ENCODE results near the gene RGL1.

The RGL1 gene

GRCh38 chr1:183863852-183864251 lies 58.9 kb downstream of the RGL1 start:
- Histone ChIP-seq H3K4me1 (ENCODE audit: control insufficient read depth, insufficient read depth, low read length) (no peaks in the 10 kb centered on the region), H3K36me3 (ENCODE audit: control insufficient read depth, insufficient read depth, low read length) (no peaks in the 10 kb centered on the region), H3K9me3 (ENCODE audit: control insufficient read depth, insufficient read depth, low read length) (no peaks in the 10 kb centered on the region), H3K4me3 (ENCODE audit: low read length) (no peak overlapping the region), H3K27ac (ENCODE audit: low read length) (no peak overlapping the region), H3K27me3 (ENCODE audit: control insufficient read depth, insufficient read depth, low read length) (no peaks in the 10 kb centered on the region)
- no peak for DNase-seq (ENCODE audit: low read depth, low spot score)

- DNase-seq (ENCODE audit: low read depth, low spot score), result no peak
- no peaks in the 10 kb centered on the region for H3K36me3 ChIP-seq (ENCODE audit: control insufficient read depth, insufficient read depth, low read length)
- no peaks in the 10 kb centered on the region for H3K27me3 ChIP-seq (ENCODE audit: control insufficient read depth, insufficient read depth, low read length)
- H3K27ac ChIP-seq (ENCODE audit: low read length), result no peak overlapping the region
- H3K9me3 ChIP-seq (ENCODE audit: control insufficient read depth, insufficient read depth, low read length), result no peaks in the 10 kb centered on the region
- WGBS (ENCODE audit: insufficient coverage, insufficient read length), result no CpG with 5 or more reads among the region's 3 CpGs
- H3K4me3 ChIP-seq (ENCODE audit: low read length), result no peak overlapping the region
- H3K4me1 ChIP-seq (ENCODE audit: control insufficient read depth, insufficient read depth, low read length), result no peaks in the 10 kb centered on the region
Measured at GRCh38 chr1:183864611-183865010, 59.7 kb downstream of the RGL1 start.

GRCh38 chr1:183869230-183869629 lies 64.3 kb downstream of the RGL1 start:
- Histone ChIP-seq H3K9me3 (ENCODE audit: control insufficient read depth, insufficient read depth, low read length) (no peaks in the 10 kb centered on the region), H3K36me3 (ENCODE audit: control insufficient read depth, insufficient read depth, low read length) (no peaks in the 10 kb centered on the region), H3K27ac (ENCODE audit: low read length) (no peak overlapping the region), H3K27me3 (ENCODE audit: control insufficient read depth, insufficient read depth, low read length) (no peaks in the 10 kb centered on the region), H3K4me3 (ENCODE audit: low read length) (no peak overlapping the region), H3K4me1 (ENCODE audit: control insufficient read depth, insufficient read depth, low read length) (no peaks in the 10 kb centered on the region; the same call in 1 of the 2 replicates)
- WGBS (ENCODE audit: insufficient coverage, insufficient read length), result no CpG with 5 or more reads among the region's 3 CpGs
- no peak for DNase-seq (ENCODE audit: low read depth, low spot score)

- no CpG with 5 or more reads among the region's 3 CpGs for WGBS (ENCODE audit: insufficient coverage, insufficient read length)
- Histone ChIP-seq H3K4me1 (ENCODE audit: control insufficient read depth, insufficient read depth, low read length) (no peaks in the 10 kb centered on the region; the same call in 1 of the 2 replicates), H3K9me3 (ENCODE audit: control insufficient read depth, insufficient read depth, low read length) (no peaks in the 10 kb centered on the region), H3K27ac (ENCODE audit: low read length) (no peak overlapping the region), H3K4me3 (ENCODE audit: low read length) (no peak overlapping the region), H3K27me3 (ENCODE audit: control insufficient read depth, insufficient read depth, low read length) (no peaks in the 10 kb centered on the region), H3K36me3 (ENCODE audit: control insufficient read depth, insufficient read depth, low read length) (no peaks in the 10 kb centered on the region)
- no peak for DNase-seq (ENCODE audit: low read depth, low spot score)
Measured at GRCh38 chr1:183869664-183870063, 64.7 kb downstream of the RGL1 start.

GRCh38 chr1:183870351-183871077 lies 65.6 kb downstream of the RGL1 start:
- no peak for DNase-seq (ENCODE audit: low read depth, low spot score)
- H3K27me3 ChIP-seq (ENCODE audit: control insufficient read depth, insufficient read depth, low read length), result no peaks in the 10 kb centered on the region
- no peaks in the 10 kb centered on the region; the same call in 1 of the 2 replicates for H3K4me1 ChIP-seq (ENCODE audit: control insufficient read depth, insufficient read depth, low read length)
- no CpG with 5 or more reads among the region's 15 CpGs for WGBS (ENCODE audit: insufficient coverage, insufficient read length)
- no peaks in the 10 kb centered on the region for H3K36me3 ChIP-seq (ENCODE audit: control insufficient read depth, insufficient read depth, low read length)
- no peak overlapping the region for H3K4me3 ChIP-seq (ENCODE audit: low read length)
- H3K9me3 ChIP-seq (ENCODE audit: control insufficient read depth, insufficient read depth, low read length), result no peaks in the 10 kb centered on the region
- H3K27ac ChIP-seq (ENCODE audit: low read length), result no peak overlapping the region

GRCh38 chr1:183871142-183871541 lies 66.2 kb downstream of the RGL1 start:
- Histone ChIP-seq H3K9me3 (ENCODE audit: control insufficient read depth, insufficient read depth, low read length) (no peaks in the 10 kb centered on the region), H3K36me3 (ENCODE audit: control insufficient read depth, insufficient read depth, low read length) (no peaks in the 10 kb centered on the region), H3K4me1 (ENCODE audit: control insufficient read depth, insufficient read depth, low read length) (no peaks in the 10 kb centered on the region; the same call in 1 of the 2 replicates), H3K4me3 (ENCODE audit: low read length) (no peak overlapping the region), H3K27ac (ENCODE audit: low read length) (no peak overlapping the region), H3K27me3 (ENCODE audit: control insufficient read depth, insufficient read depth, low read length) (no peaks in the 10 kb centered on the region)
- DNase-seq (ENCODE audit: low read depth, low spot score), result no peak
- no CpG with 5 or more reads among the region's 3 CpGs for WGBS (ENCODE audit: insufficient coverage, insufficient read length)

- H3K36me3 ChIP-seq (ENCODE audit: control insufficient read depth, insufficient read depth, low read length), result no peaks in the 10 kb centered on the region
- H3K27me3 ChIP-seq (ENCODE audit: control insufficient read depth, insufficient read depth, low read length), result no peaks in the 10 kb centered on the region
- H3K4me1 ChIP-seq (ENCODE audit: control insufficient read depth, insufficient read depth, low read length), result no peaks in the 10 kb centered on the region; the same call in 1 of the 2 replicates
- no peak overlapping the region for H3K27ac ChIP-seq (ENCODE audit: low read length)
- no peak for DNase-seq (ENCODE audit: low read depth, low spot score)
- no peaks in the 10 kb centered on the region for H3K9me3 ChIP-seq (ENCODE audit: control insufficient read depth, insufficient read depth, low read length)
- H3K4me3 ChIP-seq (ENCODE audit: low read length), result no peak overlapping the region
- no CpG with 5 or more reads among the region's 3 CpGs for WGBS (ENCODE audit: insufficient coverage, insufficient read length)
Measured at GRCh38 chr1:183871601-183872000, 66.7 kb downstream of the RGL1 start.

- Histone ChIP-seq H3K27ac (ENCODE audit: low read length) (no peak overlapping the region), H3K36me3 (ENCODE audit: control insufficient read depth, insufficient read depth, low read length) (no peaks in the 10 kb centered on the region), H3K27me3 (ENCODE audit: control insufficient read depth, insufficient read depth, low read length) (no peaks in the 10 kb centered on the region), H3K4me1 (ENCODE audit: control insufficient read depth, insufficient read depth, low read length) (no peaks in the 10 kb centered on the region; the same call in 1 of the 2 replicates), H3K4me3 (ENCODE audit: low read length) (no peak overlapping the region), H3K9me3 (ENCODE audit: control insufficient read depth, insufficient read depth, low read length) (no peaks in the 10 kb centered on the region)
- DNase-seq (ENCODE audit: low read depth, low spot score), result no peak
- WGBS (ENCODE audit: insufficient coverage, insufficient read length), result no CpG with 5 or more reads among the region's 3 CpGs
Measured at GRCh38 chr1:183872403-183872802, 67.5 kb downstream of the RGL1 start.

- Histone ChIP-seq H3K4me1 (ENCODE audit: control insufficient read depth, insufficient read depth, low read length) (no peaks in the 10 kb centered on the region; the same call in 1 of the 2 replicates), H3K4me3 (ENCODE audit: low read length) (no peak overlapping the region), H3K27ac (ENCODE audit: low read length) (no peak overlapping the region), H3K27me3 (ENCODE audit: control insufficient read depth, insufficient read depth, low read length) (no peaks in the 10 kb centered on the region), H3K36me3 (ENCODE audit: control insufficient read depth, insufficient read depth, low read length) (no peaks in the 10 kb centered on the region), H3K9me3 (ENCODE audit: control insufficient read depth, insufficient read depth, low read length) (no peaks in the 10 kb centered on the region)
- no peak for DNase-seq (ENCODE audit: low read depth, low spot score)
- no CpG with 5 or more reads among the region's 3 CpGs for WGBS (ENCODE audit: insufficient coverage, insufficient read length)
Measured at GRCh38 chr1:183873642-183874041, 68.7 kb downstream of the RGL1 start.

- no CpG with 5 or more reads among the region's 4 CpGs for WGBS (ENCODE audit: insufficient coverage, insufficient read length)
- Histone ChIP-seq H3K9me3 (ENCODE audit: control insufficient read depth, insufficient read depth, low read length) (no peaks in the 10 kb centered on the region), H3K27ac (ENCODE audit: low read length) (no peak overlapping the region), H3K4me1 (ENCODE audit: control insufficient read depth, insufficient read depth, low read length) (no peaks in the 10 kb centered on the region; the same call in 1 of the 2 replicates), H3K36me3 (ENCODE audit: control insufficient read depth, insufficient read depth, low read length) (no peaks in the 10 kb centered on the region), H3K27me3 (ENCODE audit: control insufficient read depth, insufficient read depth, low read length) (no peaks in the 10 kb centered on the region), H3K4me3 (ENCODE audit: low read length) (no peak overlapping the region)
- DNase-seq (ENCODE audit: low read depth, low spot score), result no peak
Measured at GRCh38 chr1:183876309-183876708, 71.4 kb downstream of the RGL1 start.
